RWPE1 (cell line): ENCODE results near the gene PTPRN2.

Experiments used
- CTCF ChIA-PET: fragments of 350-600 bp; sonication (Branson Sonifier 250); formaldehyde crosslinking; extraction: SDS; loops from one replicate; lab custom pipeline; 2021; lab: Yijun Ruan, JAX
- POLR2A ChIA-PET: fragments of 400-600 bp; formaldehyde crosslinking; extraction: SDS; loops from one replicate; lab custom pipeline; 2020; ENCODE audit warnings: antibody characterized with exemption; ENCODE audit not compliant: low non-redundant PET; lab: Yijun Ruan, JAX
- DNase-seq: peaks from one replicate; pipeline ENCODE4 v3.0.0; 2012; ENCODE audit warnings: low spot score
- H3K27ac ChIP-seq: fragments of 450-650 bp; 2 replicates; pipeline ENCODE4 v1.5.1; 2017
- CTCF ChIP-seq: fragments of 450-650 bp; conservative IDR thresholded peaks from 2 replicates; pipeline ENCODE4 v1.5.1; 2017; ENCODE audit warnings: low read depth, mild to moderate bottlenecking

The PTPRN2 gene

GRCh38 chr7:158273138-158273651 is 314.4 kb downstream of the PTPRN2 start:
- ChIA-PET CTCF (no interaction called here), POLR2A (no interaction called here)
- no peak for DNase-seq
- no peak for TF ChIP-seq CTCF
- no peak overlapping the region for H3K27ac ChIP-seq

GRCh38 chr7:158272509-158273137 is 315.0 kb downstream of the PTPRN2 start:
- H3K27ac ChIP-seq, result no peak overlapping the region
- no peak for DNase-seq
- no peak for TF ChIP-seq CTCF
- POLR2A ChIA-PET, result no interaction called here
- CTCF ChIA-PET, result no interaction called here

- POLR2A ChIA-PET, result no interaction called here
Measured at GRCh38 chr7:158272091-158272490, 315.5 kb downstream of the PTPRN2 start.

GRCh38 chr7:158271646-158272045 is 316.0 kb downstream of the PTPRN2 start:
- DNase-seq, result no peak
- no peak for TF ChIP-seq CTCF
- CTCF ChIA-PET, result no interaction called here
- POLR2A ChIA-PET, result no interaction called here
- no peak overlapping the region for H3K27ac ChIP-seq

More at GRCh38 chr7:158272091-158272490, 315.5 kb downstream of the PTPRN2 start:
- DNase-seq, result no peak
- no peak overlapping the region for H3K27ac ChIP-seq
- CTCF ChIA-PET, result no interaction called here
- no peak for TF ChIP-seq CTCF

- CTCF ChIA-PET, result no interaction called here
Measured at GRCh38 chr7:158270856-158271413, 316.7 kb downstream of the PTPRN2 start.

More at GRCh38 chr7:158270856-158271413, 316.7 kb downstream of the PTPRN2 start:
- DNase-seq, result no peak
- POLR2A ChIA-PET, result no interaction called here
- no peak overlapping the region for H3K27ac ChIP-seq
- TF ChIP-seq CTCF, result no peak
